Measurements from ENCODE around the gene FAM200A. TPM values are rescaled to one million over a fixed set of nuclear protein-coding genes. Genes with fewer than 3 reads are reported as not detected.

Gene FAM200A
- total RNA-seq, 4 donors from 2014 or later = 0.40 to 4.2 (median 4.1) TPM; not detected in 1

GRCh38 chr7:99557940-99558305 lies 6.0 kb upstream of the FAM200A start:
- H3K36me3 ChIP-seq = peaks cover 0 to 29% (median 14%) of the 10 kb centered on the region in 4 donors
- WGBS, 2 donors (ENCODE audit: low coverage in 1 of 2) = 0 to 1% methylated on average over 11 to 15 of the region's 17 CpGs

GRCh38 chr7:99557196-99557607 lies 5.3 kb upstream of the FAM200A start:
- DNase-seq = no peak
- peaks cover 0 to 22% (median 11%) of the 10 kb centered on the region in 4 donors for H3K36me3 ChIP-seq
- peak overlapping the region; percentile 96 to 98 (median 97) for H3K27ac ChIP-seq
- H3K27me3 ChIP-seq = no peaks in the 10 kb centered on the region
- in situ Hi-C loops (cut with MboI; ENCODE audit: low pct_ligation_motif_present in 1 of 4, low pct_unique_long_range_greater_than_20kb in 1 of 4, low sequenced_read_pairs in 3 of 4) (loop anchor here in 1 of 4 donors (10.0 kb wide), 1 partner anchor 52 kb away; the partner anchor contains the start of genes ZKSCAN5 and ZNF394), intact Hi-C loops (cut with DNase I; ENCODE audit: low total_unique reads) (no loop called here)
- WGBS, 2 donors (ENCODE audit: low coverage in 1 of 2) = 74 to 100% methylated on average over 1 to 4 of the region's 4 CpGs
- no peak for TF ChIP-seq POLR2A (IDR thresholded peaks at IDR 0.05)
- TF ChIP-seq POLR2AphosphoS5 (IDR thresholded peaks at IDR 0.05) = no peak
- no peak for TF ChIP-seq EP300 (IDR thresholded peaks at IDR 0.05; ENCODE audit: low read depth)
- no peak for TF ChIP-seq CTCF (IDR thresholded peaks at IDR 0.05)
- H3K9me3 ChIP-seq = no peaks in the 10 kb centered on the region
- peak overlapping the region in 3 of 4 donors; percentile 64 to 84 (median 81) for H3K4me3 ChIP-seq
- peaks cover 17 to 45% (median 20%) of the 10 kb centered on the region in 4 donors for H3K4me1 ChIP-seq

More at GRCh38 chr7:99557940-99558305, 6.0 kb upstream of the FAM200A start:
- Histone ChIP-seq H3K4me3 (peak overlapping the region; percentile 64 to 92 (median 82)), H3K9me3 (no peaks in the 10 kb centered on the region), H3K27ac (peak overlapping the region; percentile 96 to 98 (median 97)), H3K4me1 (peaks cover 17 to 46% (median 22%) of the 10 kb centered on the region in 4 donors), H3K27me3 (no peaks in the 10 kb centered on the region)
- DNase-seq = no peak
- TF ChIP-seq POLR2A (IDR thresholded peaks at IDR 0.05) (no peak), POLR2AphosphoS5 (IDR thresholded peaks at IDR 0.05) (no peak), EP300 (IDR thresholded peaks at IDR 0.05; ENCODE audit: low read depth) (no peak), CTCF (IDR thresholded peaks at IDR 0.05) (no peak)
- in situ Hi-C loops (cut with MboI; ENCODE audit: low pct_ligation_motif_present in 1 of 4, low pct_unique_long_range_greater_than_20kb in 1 of 4, low sequenced_read_pairs in 3 of 4) (loop anchor here in 1 of 4 donors (10.0 kb wide), 1 partner anchor 53 kb away; the partner anchor contains the start of genes ZKSCAN5 and ZNF394), intact Hi-C loops (cut with DNase I; ENCODE audit: low total_unique reads) (no loop called here)

GRCh38 chr7:99554939-99555338 lies 3.0 kb upstream of the FAM200A start:
- H3K4me1 ChIP-seq = peaks cover 13 to 37% (median 24%) of the 10 kb centered on the region in 4 donors
- WGBS, 2 donors (ENCODE audit: low coverage in 1 of 2) = 60 to 72% methylated on average over 1 to 2 of the region's 2 CpGs
- H3K9me3 ChIP-seq = no peaks in the 10 kb centered on the region
- TF ChIP-seq CTCF (IDR thresholded peaks at IDR 0.05) (no peak), POLR2A (IDR thresholded peaks at IDR 0.05) (no peak), EP300 (IDR thresholded peaks at IDR 0.05; ENCODE audit: low read depth) (no peak), POLR2AphosphoS5 (IDR thresholded peaks at IDR 0.05) (no peak)
- H3K4me3 ChIP-seq = no peak overlapping the region
- intact Hi-C loops (cut with DNase I; ENCODE audit: low total_unique reads) = no loop called here
- DNase-seq = no peak
- H3K27ac ChIP-seq = no peak overlapping the region
- no peaks in the 10 kb centered on the region for H3K27me3 ChIP-seq
- peaks cover 0 to 3% (median 2%) of the 10 kb centered on the region in 4 donors for H3K36me3 ChIP-seq
- in situ Hi-C loops (cut with MboI; ENCODE audit: low pct_ligation_motif_present in 1 of 4, low pct_unique_long_range_greater_than_20kb in 1 of 4, low sequenced_read_pairs in 3 of 4) = loop anchor here in 1 of 4 donors (10.0 kb wide), 1 partner anchor 50 kb away; the partner anchor contains the start of genes ZKSCAN5 and ZNF394

GRCh38 chr7:99553039-99553438 lies 1.1 kb upstream of the FAM200A start:
- H3K9me3 ChIP-seq = peaks cover 0 to 4% of the 10 kb centered on the region in 2 donors
- H3K4me1 ChIP-seq = peaks cover 9 to 31% (median 17%) of the 10 kb centered on the region in 4 donors
- intact Hi-C loops (cut with DNase I; ENCODE audit: low total_unique reads) (no loop called here), in situ Hi-C loops (cut with MboI; ENCODE audit: low pct_ligation_motif_present in 1 of 4, low pct_unique_long_range_greater_than_20kb in 1 of 4, low sequenced_read_pairs in 3 of 4) (loop anchor here in 1 of 4 donors (10.0 kb wide), 1 partner anchor 48 kb away; the partner anchor contains the start of genes ZKSCAN5 and ZNF394)
- DNase-seq = no peak
- no peak overlapping the region for H3K4me3 ChIP-seq
- no peak for TF ChIP-seq POLR2AphosphoS5 (IDR thresholded peaks at IDR 0.05)
- TF ChIP-seq EP300 (IDR thresholded peaks at IDR 0.05; ENCODE audit: low read depth) = no peak
- TF ChIP-seq POLR2A (IDR thresholded peaks at IDR 0.05) = no peak
- TF ChIP-seq CTCF (IDR thresholded peaks at IDR 0.05) = no peak
- H3K27ac ChIP-seq = no peak overlapping the region
- H3K36me3 ChIP-seq = peaks cover 0 to 6% (median 2%) of the 10 kb centered on the region in 4 donors
- WGBS, 2 donors (ENCODE audit: low coverage in 1 of 2) = 92 to 94% methylated on average over 3 to 4 of the region's 4 CpGs
- H3K27me3 ChIP-seq = no peaks in the 10 kb centered on the region
